Neuron (in vitro differentiated cells): Measurements from ENCODE around the gene KPNA3.

Source experiments
- H2AFZ ChIP-seq: one replicate; pipeline ENCODE4 v1.6.1; 2013; ENCODE audit warnings: low read depth, mild to moderate bottlenecking, inconsistent platforms, low read length, moderate library complexity
- H3K27me3 ChIP-seq: one replicate; pipeline ENCODE4 v1.6.1; 2013; ENCODE audit warnings: low read length; ENCODE audit not compliant: insufficient read depth
- H3K36me3 ChIP-seq: one replicate; pipeline ENCODE4 v1.6.1; 2013; ENCODE audit warnings: low read length; ENCODE audit not compliant: insufficient read depth
- H3K4me1 ChIP-seq: one replicate; pipeline ENCODE4 v1.6.1; 2013; ENCODE audit warnings: low read length; ENCODE audit not compliant: insufficient read depth
- H3K4me3 ChIP-seq: 2 replicates; pipeline ENCODE4 v1.5.1; 2013; ENCODE audit warnings: mild to moderate bottlenecking, low read length, moderate library complexity
- H3K9me3 ChIP-seq: one replicate; pipeline ENCODE4 v1.6.1; 2013; ENCODE audit warnings: low read length

The KPNA3 gene

GRCh38 chr13:49760558-49760957 lies 31.9 kb downstream of the KPNA3 start:
- peaks cover 22% of the 10 kb centered on the region for H3K9me3 ChIP-seq
- H3K36me3 ChIP-seq: peaks cover 6% of the 10 kb centered on the region
- H3K4me3 ChIP-seq: no peak overlapping the region
- no peaks in the 10 kb centered on the region for H3K27me3 ChIP-seq
- H2AFZ ChIP-seq: no peak overlapping the region
- H3K4me1 ChIP-seq: no peaks in the 10 kb centered on the region

DNA sequence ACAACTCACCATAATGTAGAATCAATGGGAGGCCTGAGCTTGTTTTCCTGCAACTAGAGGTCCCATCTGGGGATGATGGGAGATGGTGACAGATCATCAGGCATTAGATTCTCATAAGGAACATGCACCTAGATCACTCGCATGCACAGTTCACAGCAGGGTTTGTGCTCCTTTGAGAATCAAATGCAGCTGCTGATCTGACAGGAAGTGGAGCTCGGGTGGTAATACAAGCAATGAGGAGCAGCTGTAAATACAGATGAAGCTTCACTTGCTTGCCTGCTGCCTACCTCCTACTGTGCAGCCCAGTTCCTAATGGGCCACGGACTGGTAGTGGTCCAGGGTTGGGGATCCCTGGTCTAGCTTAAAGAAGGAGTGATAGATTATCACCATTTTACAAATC lies 33.0 kb downstream of the KPNA3 start:
- Histone ChIP-seq H3K4me3 (no peak overlapping the region), H3K4me1 (no peaks in the 10 kb centered on the region), H3K27me3 (no peaks in the 10 kb centered on the region), H3K36me3 (peaks cover 6% of the 10 kb centered on the region), H2AFZ (no peak overlapping the region), H3K9me3 (peaks cover 20% of the 10 kb centered on the region)

- Histone ChIP-seq H3K9me3 (peaks cover 14% of the 10 kb centered on the region), H3K36me3 (peaks cover 6% of the 10 kb centered on the region), H3K4me1 (no peaks in the 10 kb centered on the region), H3K27me3 (no peaks in the 10 kb centered on the region), H3K4me3 (no peak overlapping the region), H2AFZ (no peak overlapping the region)
Measured at GRCh38 chr13:49756263-49756662, 36.2 kb downstream of the KPNA3 start.

DNA sequence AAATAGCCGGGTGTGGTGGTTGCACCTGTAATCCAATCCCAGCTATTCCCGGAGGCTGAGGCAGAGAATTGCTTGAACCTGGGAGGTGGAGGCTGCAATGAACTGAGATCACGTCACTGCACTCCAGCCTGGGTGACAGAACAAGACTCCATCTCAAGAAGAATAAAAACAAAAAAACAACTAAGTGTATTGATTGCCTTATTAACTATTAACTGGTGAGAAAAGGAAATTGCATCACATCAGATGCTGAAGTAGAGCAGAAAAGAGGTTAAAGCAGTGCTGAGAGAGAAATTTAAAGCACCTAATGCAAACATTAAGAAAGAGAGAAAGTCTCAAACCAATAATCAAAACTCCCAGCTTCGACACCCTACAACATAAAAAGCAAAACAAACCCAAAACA lies 38.3 kb downstream of the KPNA3 start:
- Histone ChIP-seq H3K4me3 (no peak overlapping the region), H3K36me3 (no peaks in the 10 kb centered on the region), H2AFZ (no peak overlapping the region), H3K4me1 (no peaks in the 10 kb centered on the region), H3K27me3 (no peaks in the 10 kb centered on the region), H3K9me3 (peaks cover 3% of the 10 kb centered on the region)

DNA sequence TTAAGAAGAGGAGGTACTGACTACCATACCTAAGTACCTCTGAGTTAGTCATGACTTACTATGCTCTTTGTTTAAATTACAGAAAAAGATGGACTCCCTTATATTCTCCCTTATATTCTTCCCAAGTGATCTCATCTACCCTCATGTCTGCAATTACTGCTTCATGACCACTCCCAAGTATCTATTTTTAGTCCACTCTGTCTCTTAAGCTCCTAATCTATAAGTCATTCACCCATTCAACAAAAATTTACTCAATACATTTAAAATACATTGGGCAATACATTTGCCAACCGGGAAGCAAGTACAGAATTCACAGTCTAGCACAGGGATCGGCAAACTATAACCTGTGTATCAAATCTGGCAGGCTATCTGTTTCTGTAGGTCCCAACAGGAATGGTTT lies 42.6 kb downstream of the KPNA3 start:
- Histone ChIP-seq H2AFZ (no peak overlapping the region), H3K4me3 (no peak overlapping the region), H3K4me1 (no peaks in the 10 kb centered on the region), H3K27me3 (no peaks in the 10 kb centered on the region), H3K36me3 (peaks cover 11% of the 10 kb centered on the region), H3K9me3 (no peaks in the 10 kb centered on the region)

DNA sequence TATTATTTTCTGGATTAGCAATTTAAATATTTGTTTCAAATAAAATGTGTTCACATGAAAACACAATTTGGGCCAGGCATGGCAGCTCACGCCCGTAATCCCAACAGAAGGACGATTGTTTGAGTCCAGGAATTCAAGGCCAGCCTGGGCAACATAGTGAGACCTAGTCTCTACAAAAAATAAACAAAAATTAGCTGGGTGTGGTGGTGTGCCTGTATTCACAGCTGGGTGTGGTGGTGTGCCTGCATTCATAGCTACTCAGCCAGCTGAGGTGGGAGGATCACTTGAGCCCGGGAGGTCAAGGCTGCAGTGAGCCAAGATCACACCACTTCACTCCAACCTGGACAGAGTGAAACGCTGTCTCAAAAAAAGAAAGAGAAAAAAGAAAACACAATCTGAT lies 46.4 kb downstream of the KPNA3 start:
- H3K36me3 ChIP-seq: peaks cover 32% of the 10 kb centered on the region
- no peak overlapping the region for H2AFZ ChIP-seq
- H3K27me3 ChIP-seq: no peaks in the 10 kb centered on the region
- no peaks in the 10 kb centered on the region for H3K9me3 ChIP-seq
- no peaks in the 10 kb centered on the region for H3K4me1 ChIP-seq
- H3K4me3 ChIP-seq: no peak overlapping the region

DNA sequence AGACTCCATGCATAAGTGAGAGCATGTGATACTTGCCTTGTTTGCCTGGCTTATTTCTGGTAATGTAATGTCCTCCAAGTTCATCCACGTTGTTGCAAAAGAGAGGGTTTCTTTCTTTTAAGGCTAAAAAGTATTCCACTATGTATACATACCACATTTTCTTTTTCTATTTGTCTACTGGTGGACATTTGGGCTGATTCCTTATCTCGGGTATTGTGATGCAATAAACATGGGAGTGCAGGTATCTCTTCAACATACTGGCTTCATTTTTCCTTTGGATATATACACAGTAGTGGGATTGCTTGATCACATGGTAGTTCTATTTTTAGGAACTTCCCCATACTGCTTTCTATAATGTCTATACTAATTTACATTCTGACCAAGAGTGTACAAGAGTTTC lies 51.6 kb downstream of the KPNA3 start:
- H3K4me3 ChIP-seq: no peak overlapping the region
- no peak overlapping the region for H2AFZ ChIP-seq
- H3K9me3 ChIP-seq: no peaks in the 10 kb centered on the region
- no peaks in the 10 kb centered on the region for H3K4me1 ChIP-seq
- peaks cover 43% of the 10 kb centered on the region for H3K36me3 ChIP-seq
- no peaks in the 10 kb centered on the region for H3K27me3 ChIP-seq

DNA sequence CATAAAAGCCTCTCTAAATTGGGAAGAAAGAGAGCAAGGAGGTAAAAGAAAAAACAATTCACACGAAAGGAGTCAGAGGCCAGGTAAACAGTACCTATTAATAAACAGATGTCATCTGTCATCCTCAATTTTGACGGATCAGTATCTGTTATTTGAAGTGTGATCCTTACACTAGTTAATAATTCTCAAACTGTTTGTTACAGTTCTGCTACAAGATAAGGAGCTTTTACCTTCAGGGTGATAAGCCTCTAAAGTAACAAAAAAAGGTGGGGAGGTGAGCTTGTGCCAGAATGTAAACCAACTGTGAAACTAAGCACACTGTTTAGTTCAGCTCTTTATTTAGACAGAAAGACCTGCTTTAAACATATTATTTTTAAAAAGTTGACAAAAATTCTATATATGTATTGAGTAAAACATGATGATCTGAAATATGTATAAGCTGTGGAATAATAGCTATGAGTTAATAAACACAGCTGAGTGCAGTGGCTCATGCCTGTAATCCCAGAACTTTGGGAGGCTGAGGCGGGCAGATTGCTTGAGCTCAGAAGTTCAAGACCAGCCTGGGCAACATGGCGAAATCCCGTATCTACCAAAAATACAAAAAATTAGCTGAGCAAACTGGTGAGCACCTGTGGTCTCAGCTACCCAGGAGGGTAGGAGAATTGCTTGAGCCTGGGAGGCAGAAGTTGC lies 52.8 kb downstream of the KPNA3 start:
- no peaks in the 10 kb centered on the region for H3K4me1 ChIP-seq
- no peaks in the 10 kb centered on the region for H3K27me3 ChIP-seq
- H3K36me3 ChIP-seq: peaks cover 34% of the 10 kb centered on the region
- no peak overlapping the region for H2AFZ ChIP-seq
- no peak overlapping the region for H3K4me3 ChIP-seq
- no peaks in the 10 kb centered on the region for H3K9me3 ChIP-seq

DNA sequence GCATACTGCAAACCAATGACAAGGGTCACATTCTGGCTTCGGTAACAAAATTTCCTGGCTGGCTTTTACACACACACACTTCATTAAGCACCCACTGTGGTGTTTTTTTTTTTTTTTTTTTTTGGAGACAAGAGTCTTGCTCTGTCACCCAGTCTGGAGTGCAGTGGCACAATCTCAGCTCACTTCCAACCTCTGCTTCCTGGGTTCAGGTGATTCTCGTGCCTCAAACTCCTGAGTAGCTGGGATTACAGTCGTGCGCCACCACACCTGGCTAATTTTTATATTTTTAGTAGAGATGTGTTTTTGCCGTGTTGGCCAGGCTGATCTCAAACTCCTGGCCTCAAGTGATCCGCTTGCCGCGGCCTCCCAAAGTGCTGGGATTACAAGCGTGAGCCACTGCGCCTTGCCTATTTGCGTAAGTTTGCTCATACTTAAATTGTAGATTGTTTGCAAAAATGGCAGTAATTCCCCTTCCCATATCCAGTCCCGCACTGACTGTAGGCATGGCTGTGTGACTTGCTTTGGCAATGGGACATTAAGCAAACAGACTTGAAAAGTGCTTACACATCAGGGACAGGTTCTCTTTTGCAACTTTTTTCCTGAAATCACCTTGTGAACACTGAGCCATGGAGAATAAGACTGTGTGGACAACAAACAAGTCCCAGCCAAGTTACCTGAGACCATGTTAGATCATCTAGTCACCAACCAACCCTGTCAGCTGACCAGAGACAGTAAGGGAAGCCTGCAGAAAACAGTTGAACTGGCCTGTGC lies 59.1 kb downstream of the KPNA3 start:
- no peak overlapping the region for H2AFZ ChIP-seq
- no peaks in the 10 kb centered on the region for H3K4me1 ChIP-seq

GRCh38 chr13:49731766-49732165 lies 60.7 kb downstream of the KPNA3 start:
- Histone ChIP-seq H3K4me3 (no peak overlapping the region), H3K4me1 (no peaks in the 10 kb centered on the region), H3K36me3 (peaks cover 32% of the 10 kb centered on the region), H2AFZ (no peak overlapping the region), H3K9me3 (peaks cover 4% of the 10 kb centered on the region), H3K27me3 (no peaks in the 10 kb centered on the region)

More for the DNA sequence above, 59.1 kb downstream of the KPNA3 start:
- no peak overlapping the region for H3K4me3 ChIP-seq
- peaks cover 28% of the 10 kb centered on the region for H3K36me3 ChIP-seq
- H3K9me3 ChIP-seq: peaks cover 2% of the 10 kb centered on the region
- no peaks in the 10 kb centered on the region for H3K27me3 ChIP-seq

DNA sequence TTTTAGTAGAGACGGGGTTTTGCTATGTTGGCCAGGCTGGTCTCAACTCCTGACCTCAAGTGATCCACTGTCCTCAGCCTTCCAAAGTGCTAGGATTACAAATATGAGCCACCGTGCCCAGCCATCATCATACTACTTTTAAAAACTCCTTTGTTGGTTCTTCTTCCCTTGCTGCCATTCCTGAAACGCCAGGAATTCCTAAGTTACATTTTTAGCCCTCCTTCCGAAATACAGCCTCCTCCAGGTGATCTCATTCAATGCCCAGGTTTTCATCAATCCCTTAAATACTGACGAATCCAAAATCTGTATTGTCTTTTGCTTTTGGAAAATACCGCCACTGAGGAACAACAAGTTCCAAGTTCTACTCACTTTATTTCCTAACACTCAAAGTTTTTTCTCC lies 75.9 kb downstream of the KPNA3 start:
- Histone ChIP-seq H3K27me3 (no peaks in the 10 kb centered on the region), H3K4me1 (no peaks in the 10 kb centered on the region), H2AFZ (no peak overlapping the region), H3K36me3 (peaks cover 53% of the 10 kb centered on the region), H3K9me3 (peaks cover 9% of the 10 kb centered on the region), H3K4me3 (no peak overlapping the region)

GRCh38 chr13:49714757-49715156 lies 77.7 kb downstream of the KPNA3 start:
- Histone ChIP-seq H3K36me3 (peaks cover 53% of the 10 kb centered on the region), H3K9me3 (peaks cover 9% of the 10 kb centered on the region), H3K27me3 (no peaks in the 10 kb centered on the region), H2AFZ (no peak overlapping the region), H3K4me1 (no peaks in the 10 kb centered on the region), H3K4me3 (no peak overlapping the region)

- peaks cover 4% of the 10 kb centered on the region for H3K9me3 ChIP-seq
- H3K27me3 ChIP-seq: no peaks in the 10 kb centered on the region
- H3K4me1 ChIP-seq: no peaks in the 10 kb centered on the region
- H3K4me3 ChIP-seq: no peak overlapping the region
- peaks cover 43% of the 10 kb centered on the region for H3K36me3 ChIP-seq
- no peak overlapping the region for H2AFZ ChIP-seq
Measured at GRCh38 chr13:49711218-49711863, 81.1 kb downstream of the KPNA3 start.
